Measurements from ENCODE around the gene PDGFB.
A peak's percentile ranks its signal among the peaks of the same experiment; 100 is the strongest.

PDGFB gene

GRCh38 chr22:39276440-39277141 lies 31.8 kb upstream of the PDGFB start:
- peak; percentile 56 to 75 (median 66) for DNase-seq

- no peak for DNase-seq
Observed at GRCh38 chr22:39275814-39276439, 31.1 kb upstream of the PDGFB start.

- DNase-seq = no peak
Observed at GRCh38 chr22:39273950-39274887, 29.4 kb upstream of the PDGFB start.

GRCh38 chr22:39270792-39271191 lies 26.0 kb upstream of the PDGFB start:
- DNase-seq = no peak

- no peak for DNase-seq
Observed at GRCh38 chr22:39270280-39270679, 25.5 kb upstream of the PDGFB start.

- peak in 3 of 4 experiments; percentile 50 to 72 (median 59) for DNase-seq
Observed at GRCh38 chr22:39269095-39269790, 24.5 kb upstream of the PDGFB start.

- DNase-seq = peak in 1 of 4 experiments; percentile 42
Observed at GRCh38 chr22:39268645-39269044, 23.9 kb upstream of the PDGFB start.

- peak in 1 of 4 experiments; percentile 37 for DNase-seq
Observed at GRCh38 chr22:39267974-39268373, 23.2 kb upstream of the PDGFB start.

GRCh38 chr22:39266398-39267030 lies 21.7 kb upstream of the PDGFB start:
- DNase-seq = peak; percentile 94 to 99 (median 95)

- DNase-seq = peak in 1 of 4 experiments; percentile 37
Observed at GRCh38 chr22:39265143-39265886, 20.5 kb upstream of the PDGFB start.

GRCh38 chr22:39264349-39265038 lies 19.7 kb upstream of the PDGFB start:
- DNase-seq = peak; percentile 91 to 95 (median 94)

GRCh38 chr22:39263626-39264348 lies 19.0 kb upstream of the PDGFB start:
- DNase-seq = no peak

GRCh38 chr22:39259666-39260065 lies 14.9 kb upstream of the PDGFB start:
- no peak for DNase-seq

- DNase-seq = no peak
Observed at GRCh38 chr22:39257901-39258475, 13.2 kb upstream of the PDGFB start.

- DNase-seq = no peak
Observed at GRCh38 chr22:39256979-39257378, 12.2 kb upstream of the PDGFB start.

GRCh38 chr22:39256186-39256552 lies 11.4 kb upstream of the PDGFB start:
- no peak for DNase-seq

GRCh38 chr22:39255449-39256185 lies 10.8 kb upstream of the PDGFB start:
- DNase-seq = no peak

- DNase-seq = peak; percentile 70 to 84 (median 78)
Observed at GRCh38 chr22:39254789-39255298, 10.1 kb upstream of the PDGFB start.

- DNase-seq = no peak
Observed at GRCh38 chr22:39254122-39254521, 9.3 kb upstream of the PDGFB start.

Measured in suppressor macrophage (primary cell).